Measurements from ENCODE around the gene COQ5. TPM values are rescaled to one million over a fixed set of nuclear protein-coding genes. Genes with fewer than 3 reads are reported as not detected.

Gene COQ5
- total and polyA plus RNA-seq, 4 donors: 25.0 to 33.6 (median 30.6) TPM

- no peak overlapping the region for H3K4me3 ChIP-seq (ENCODE audit: low read depth in 1 of 3, low read length in 3 of 3)
- H3K9me3 ChIP-seq (ENCODE audit: control insufficient read depth in 4 of 4, low read length in 3 of 4): no peaks in the 10 kb centered on the region
- H3K9ac ChIP-seq (ENCODE audit: low read depth in 1 of 2, low read length in 2 of 2): no peak overlapping the region
- TF ChIP-seq RAD21 (IDR thresholded peaks at IDR 0.05) (peak; percentile 11 to 41), CTCF (IDR thresholded peaks at IDR 0.05; ENCODE audit: low read depth, low read length, missing input control) (peak; percentile 34), EGR1 (IDR thresholded peaks at IDR 0.05; ENCODE audit: low read depth in 2 of 2) (no peak)
- H3K27ac ChIP-seq (ENCODE audit: low read depth in 1 of 2, low read length in 2 of 2): no peak overlapping the region
- H3K4me1 ChIP-seq (ENCODE audit: control insufficient read depth in 4 of 4, insufficient read depth in 4 of 4, low read length in 3 of 4): peaks cover 0 to 19% (median 10%) of the 10 kb centered on the region in 4 donors
- no peaks in the 10 kb centered on the region for H3K27me3 ChIP-seq (ENCODE audit: control insufficient read depth in 4 of 4, insufficient read depth in 4 of 4, low read length in 3 of 4)
- DNase-seq (ENCODE audit: low spot score): no peak
- 84% methylated on average over 4 of the region's 4 CpGs for WGBS
- H3K36me3 ChIP-seq (ENCODE audit: control insufficient read depth in 4 of 4, insufficient read depth in 3 of 4, low read depth in 1 of 4, low read length in 3 of 4): peaks cover 7 to 28% (median 21%) of the 10 kb centered on the region in 4 donors
Observed at GRCh38 chr12:120453977-120454376, 75.0 kb downstream of the COQ5 start.

Small RNAs within 50 kb of the gene (small RNA-seq; reads per million reads assigned to genes)
- gene RF00019: not detected

Other genes with a start within 250 kb of the COQ5 start
- gene RNU4-2, start 237.3 kb downstream of the COQ5 start, total RNA-seq: under 1 TPM; under 0.01 TPM
- gene RNU4-2, start 237.3 kb downstream of the COQ5 start, polyA plus RNA-seq: 10 to 100 TPM in 1 of 2 donors, not detected in 1; 82.7 TPM
- under 1 TPM; under 0.01 TPM for gene RNU4-1, start 235.9 kb downstream of the COQ5 start, total RNA-seq
- gene RNU4-1, start 235.9 kb downstream of the COQ5 start, polyA plus RNA-seq: 10 to 100 TPM in 1 of 2 donors, not detected in 1; 26.0 TPM
- 1 to 10 TPM; 1.6 to 2.3 TPM for gene SIRT4, start 226.8 kb downstream of the COQ5 start, total RNA-seq
- gene SIRT4, start 226.8 kb downstream of the COQ5 start, polyA plus RNA-seq: 1 to 10 TPM; 1.6 to 4.2 TPM
- gene PLA2G1B, start 201.4 kb downstream of the COQ5 start, total RNA-seq: 1 to 10 TPM in 1 of 2 donors, under 1 TPM in 1; 0.84 to 1.4 TPM
- gene PLA2G1B, start 201.4 kb downstream of the COQ5 start, polyA plus RNA-seq: 1 to 10 TPM in 1 of 2 donors, under 1 TPM in 1; 0.39 to 4.6 TPM
- gene MSI1, start 160.0 kb downstream of the COQ5 start, total RNA-seq: 1 to 10 TPM in 1 of 2 donors, not detected in 1; 1.2 TPM
- under 1 TPM in 1 of 2 donors, not detected in 1; 0.13 TPM for gene MSI1, start 160.0 kb downstream of the COQ5 start, polyA plus RNA-seq
- 100 to 1,000 TPM; 338 to 451 TPM for gene COX6A1, start 91.0 kb downstream of the COQ5 start, total RNA-seq
- gene COX6A1, start 91.0 kb downstream of the COQ5 start, polyA plus RNA-seq: 100 to 1,000 TPM; 621 to 910 TPM
- gene TRIAP1, start 82.8 kb downstream of the COQ5 start, total RNA-seq: 10 to 100 TPM; 11.9 to 13.3 TPM
- 10 to 100 TPM; 24.7 to 39.9 TPM for gene TRIAP1, start 82.8 kb downstream of the COQ5 start, polyA plus RNA-seq
- 10 to 100 TPM; 13.0 to 15.5 TPM for gene GATC, start 82.7 kb downstream of the COQ5 start, total RNA-seq
- gene GATC, start 82.7 kb downstream of the COQ5 start, polyA plus RNA-seq: 10 to 100 TPM in 1 of 2 donors, 1 to 10 TPM in 1; 8.9 to 13.5 TPM
- gene SRSF9, start 59.4 kb downstream of the COQ5 start, total RNA-seq: 10 to 100 TPM; 45.3 to 83.9 TPM
- gene SRSF9, start 59.4 kb downstream of the COQ5 start, polyA plus RNA-seq: 10 to 100 TPM; 62.6 to 98.5 TPM
- gene DYNLL1, start 33.0 kb downstream of the COQ5 start, total RNA-seq: 100 to 1,000 TPM; 101 to 143 TPM
- 100 to 1,000 TPM; 224 to 275 TPM for gene DYNLL1, start 33.0 kb downstream of the COQ5 start, polyA plus RNA-seq
- 100 to 1,000 TPM; 102 to 157 TPM for gene RNF10, start 5.2 kb upstream of the COQ5 start, total RNA-seq
- 10 to 100 TPM; 48.0 to 49.6 TPM for gene RNF10, start 5.2 kb upstream of the COQ5 start, polyA plus RNA-seq
- 10 to 100 TPM; 20.0 to 20.7 TPM for gene POP5, start 52.2 kb upstream of the COQ5 start, total RNA-seq
- 10 to 100 TPM; 27.3 to 37.1 TPM for gene POP5, start 52.2 kb upstream of the COQ5 start, polyA plus RNA-seq
- gene CABP1, start 111.5 kb upstream of the COQ5 start, total RNA-seq: under 1 TPM; 0.05 to 0.08 TPM
- under 1 TPM in 1 of 2 donors, not detected in 1; 0.12 TPM for gene CABP1, start 111.5 kb upstream of the COQ5 start, polyA plus RNA-seq
- 100 to 1,000 TPM in 1 of 2 donors, 10 to 100 TPM in 1; 61.4 to 170 TPM for gene MLEC, start 158.0 kb upstream of the COQ5 start, total RNA-seq
- 100 to 1,000 TPM in 1 of 2 donors, 10 to 100 TPM in 1; 96.3 to 134 TPM for gene MLEC, start 158.0 kb upstream of the COQ5 start, polyA plus RNA-seq
- 10 to 100 TPM; 16.8 to 24.8 TPM for gene UNC119B, start 181.3 kb upstream of the COQ5 start, total RNA-seq
- 1 to 10 TPM; 3.8 to 6.8 TPM for gene UNC119B, start 181.3 kb upstream of the COQ5 start, polyA plus RNA-seq
- 100 to 1,000 TPM in 1 of 2 donors, 10 to 100 TPM in 1; 54.2 to 152 TPM for gene ACADS, start 196.7 kb upstream of the COQ5 start, total RNA-seq
- 100 to 1,000 TPM; 102 to 162 TPM for gene ACADS, start 196.7 kb upstream of the COQ5 start, polyA plus RNA-seq